Measurements from ENCODE around the gene TBX10. TPM values are rescaled to one million over a fixed set of nuclear protein-coding genes. Genes with fewer than 3 reads are reported as not detected.

Gene TBX10
- total RNA-seq, 6 donors from 2014 or later, result not detected

- H3K27ac ChIP-seq, result no peak overlapping the region
- TF ChIP-seq POLR2AphosphoS5 (IDR thresholded peaks at IDR 0.05), result no peak
- no peak for TF ChIP-seq EP300 (IDR thresholded peaks at IDR 0.05)
- no peak for TF ChIP-seq POLR2A (IDR thresholded peaks at IDR 0.05)
- TF ChIP-seq, protein P1, sequence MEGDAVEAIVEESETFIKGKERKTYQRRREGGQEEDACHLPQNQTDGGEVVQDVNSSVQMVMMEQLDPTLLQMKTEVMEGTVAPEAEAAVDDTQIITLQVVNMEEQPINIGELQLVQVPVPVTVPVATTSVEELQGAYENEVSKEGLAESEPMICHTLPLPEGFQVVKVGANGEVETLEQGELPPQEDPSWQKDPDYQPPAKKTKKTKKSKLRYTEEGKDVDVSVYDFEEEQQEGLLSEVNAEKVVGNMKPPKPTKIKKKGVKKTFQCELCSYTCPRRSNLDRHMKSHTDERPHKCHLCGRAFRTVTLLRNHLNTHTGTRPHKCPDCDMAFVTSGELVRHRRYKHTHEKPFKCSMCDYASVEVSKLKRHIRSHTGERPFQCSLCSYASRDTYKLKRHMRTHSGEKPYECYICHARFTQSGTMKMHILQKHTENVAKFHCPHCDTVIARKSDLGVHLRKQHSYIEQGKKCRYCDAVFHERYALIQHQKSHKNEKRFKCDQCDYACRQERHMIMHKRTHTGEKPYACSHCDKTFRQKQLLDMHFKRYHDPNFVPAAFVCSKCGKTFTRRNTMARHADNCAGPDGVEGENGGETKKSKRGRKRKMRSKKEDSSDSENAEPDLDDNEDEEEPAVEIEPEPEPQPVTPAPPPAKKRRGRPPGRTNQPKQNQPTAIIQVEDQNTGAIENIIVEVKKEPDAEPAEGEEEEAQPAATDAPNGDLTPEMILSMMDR (IDR thresholded peaks at IDR 0.05), result no peak
- no peaks in the 10 kb centered on the region for H3K4me1 ChIP-seq
- H3K9me3 ChIP-seq, result no peaks in the 10 kb centered on the region
- ATAC-seq (ENCODE audit: low FRiP score in 2 of 2), result no peak
- DNase-seq, result no peak
- no peak overlapping the region for H3K4me3 ChIP-seq
- 68 to 83% methylated on average over 3 of the region's 3 CpGs for WGBS, 2 donors
- no peaks in the 10 kb centered on the region for H3K27me3 ChIP-seq
- H3K36me3 ChIP-seq, result no peaks in the 10 kb centered on the region
Measured at GRCh38 chr11:67680696-67681470, 41.3 kb upstream of the TBX10 start.

DNA sequence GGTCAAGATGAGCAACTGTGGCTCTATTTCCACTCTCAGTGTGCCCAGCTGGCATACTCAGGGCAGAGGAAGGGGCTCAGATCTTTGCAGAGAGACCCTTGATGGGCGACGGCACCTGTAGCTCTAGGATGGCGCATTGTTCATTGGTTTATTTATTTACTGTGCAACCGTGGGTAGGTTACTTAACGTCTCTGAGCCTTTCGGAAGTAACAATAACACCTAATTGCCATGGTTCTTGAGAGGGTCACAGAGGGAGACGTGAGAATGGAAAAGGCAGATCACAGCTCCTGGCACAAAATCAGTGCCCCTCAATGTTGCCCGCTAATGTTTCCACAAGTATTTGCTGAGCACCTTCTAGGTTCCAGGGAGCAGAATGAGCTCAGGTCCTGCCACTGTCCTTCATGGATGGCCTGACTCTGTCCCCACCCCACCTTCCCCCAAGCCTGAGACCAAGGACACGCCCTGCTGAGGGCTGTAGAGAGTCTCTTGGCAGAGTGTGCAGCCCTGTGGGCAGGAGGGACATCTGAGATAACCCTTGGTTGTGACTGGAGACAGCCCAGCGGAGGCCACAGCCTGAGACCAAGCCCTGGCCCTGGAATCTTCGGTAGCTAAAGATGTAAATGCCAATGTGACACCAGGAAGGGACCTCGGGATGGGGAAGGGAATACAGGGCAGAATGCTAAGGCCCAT is 35.6 kb upstream of the TBX10 start:
- Histone ChIP-seq H3K4me1 (peaks cover 0 to 6% (median 5%) of the 10 kb centered on the region in 4 donors), H3K4me3 (no peak overlapping the region), H3K27ac (peak overlapping the region in 3 of 4 donors; percentile 22 to 71 (median 27)), H3K36me3 (no peaks in the 10 kb centered on the region), H3K27me3 (no peaks in the 10 kb centered on the region), H3K9me3 (no peaks in the 10 kb centered on the region)
- ATAC-seq (ENCODE audit: low FRiP score in 2 of 2) (peak in 1 of 2 donors; percentile 47), DNase-seq (peak in 1 of 2 donors; percentile 58)
- TF ChIP-seq POLR2A (IDR thresholded peaks at IDR 0.05), result no peak
- TF ChIP-seq EP300 (IDR thresholded peaks at IDR 0.05), result no peak
- TF ChIP-seq, protein P1 (IDR thresholded peaks at IDR 0.05), result no peak
- no peak for TF ChIP-seq POLR2AphosphoS5 (IDR thresholded peaks at IDR 0.05)
- WGBS, 2 donors, result 81 to 82% methylated on average over 12 of the region's 12 CpGs

DNA sequence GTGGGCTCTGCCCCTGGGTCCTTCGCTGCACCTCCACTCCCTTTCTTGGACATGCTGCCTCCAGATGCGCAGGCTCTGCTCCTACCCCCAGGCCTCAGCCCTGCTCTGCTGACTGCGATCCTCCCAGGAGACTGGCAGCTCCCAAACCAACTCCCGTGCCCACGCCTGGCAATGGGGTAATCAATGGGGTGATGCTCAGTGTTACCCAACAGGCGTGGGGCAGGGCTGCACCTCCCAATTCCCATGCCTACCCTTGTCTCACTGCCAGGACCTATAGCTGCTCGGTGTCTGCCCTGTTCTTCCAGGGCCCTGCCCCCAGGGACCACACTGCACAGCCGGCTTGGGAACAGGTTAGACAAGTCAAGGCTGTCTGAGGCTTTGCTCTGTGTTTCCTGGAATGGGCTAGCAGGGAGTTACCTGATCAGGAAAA is 34.9 kb upstream of the TBX10 start, which contains the start of gene ALDH3B2:
Gene ALDH3B2, minus strand, starts transcription at position 182 of the 430 bp plus-strand sequence. CDS start 7,688 bp downstream, outside the sequence.
- Histone ChIP-seq H3K4me3 (no peak within 1 kb of the TSS), H3K27ac (peak within 1 kb of the TSS; percentile 22 to 71 (median 25)), H3K27me3 (no peaks in the 10 kb centered on the region), H3K4me1 (peaks cover 0 to 6% (median 5%) of the 10 kb centered on the region in 4 donors), H3K9me3 (no peaks in the 10 kb centered on the region), H3K36me3 (no peaks in the 10 kb centered on the region)
- ATAC-seq (ENCODE audit: low FRiP score in 2 of 2) (peak; percentile 44 to 76), DNase-seq (peak in 1 of 2 donors; percentile 83)
- WGBS, 2 donors, result 71 to 73% methylated on average over 3 to 8 of the region's 8 CpGs
- TF ChIP-seq, protein P1 (IDR thresholded peaks at IDR 0.05), result no peak
- TF ChIP-seq POLR2AphosphoS5 (IDR thresholded peaks at IDR 0.05) (peak in 1 of 2 donors; percentile 61), POLR2A (IDR thresholded peaks at IDR 0.05) (peak in 1 of 4 donors; percentile 8), EP300 (IDR thresholded peaks at IDR 0.05) (no peak)

GRCh38 chr11:67673902-67674301 is 34.3 kb upstream of the TBX10 start:
- DNase-seq (no peak), ATAC-seq (ENCODE audit: low FRiP score in 2 of 2) (peak in 1 of 2 donors; percentile 7)
- WGBS, 2 donors, result 73 to 76% methylated on average over 7 to 8 of the region's 8 CpGs
- TF ChIP-seq EP300 (IDR thresholded peaks at IDR 0.05), result no peak
- TF ChIP-seq, protein P1 (IDR thresholded peaks at IDR 0.05), result no peak
- TF ChIP-seq POLR2A (IDR thresholded peaks at IDR 0.05), result no peak
- no peak for TF ChIP-seq POLR2AphosphoS5 (IDR thresholded peaks at IDR 0.05)
- Histone ChIP-seq H3K4me3 (no peak overlapping the region), H3K4me1 (peaks cover 0 to 6% (median 5%) of the 10 kb centered on the region in 4 donors), H3K27me3 (no peaks in the 10 kb centered on the region), H3K9me3 (no peaks in the 10 kb centered on the region), H3K36me3 (no peaks in the 10 kb centered on the region), H3K27ac (no peak overlapping the region)

All from upper lobe of left lung (tissue), 6 donors.